Natural killer cell (primary cell): ENCODE results near the gene FNBP1L. TPM values are rescaled to one million over a fixed set of nuclear protein-coding genes. Genes with fewer than 3 reads are reported as not detected.

Source experiments
- ATAC-seq, 3 donors: fragments of 150-1000 bp in 2 of 3; fragments of 200-7000 bp in 1 of 3; cut with Tn5 transposase; 1 replicate in 1 of 3; 2 replicates in 2 of 3; pipeline ENCODE4 v1.10.0; 2021; ENCODE audit warnings: mild to moderate bottlenecking in 2 of 3, moderate library complexity in 2 of 3
- DNase-seq, 2 donors: peaks; one replicate each; pipeline versions ENCODE4 v3.0.0 to v3.0.0-alpha.2; 2013 to 2021; ENCODE audit warnings: mixed read lengths in 1 of 2
- H3K27ac ChIP-seq: one replicate; pipeline ENCODE4 v1.5.1; 2013; ENCODE audit warnings: mild to moderate bottlenecking, low read length
- H3K27me3 ChIP-seq: one replicate; pipeline ENCODE4 v1.6.1; 2013; ENCODE audit warnings: low read length; ENCODE audit not compliant: control insufficient read depth, insufficient read depth
- H3K36me3 ChIP-seq: one replicate; pipeline ENCODE4 v1.6.1; 2013; ENCODE audit warnings: low read length; ENCODE audit not compliant: control insufficient read depth, insufficient read depth
- H3K4me1 ChIP-seq: one replicate; pipeline ENCODE4 v1.6.1; 2013; ENCODE audit warnings: low read length; ENCODE audit not compliant: control insufficient read depth, insufficient read depth
- H3K4me3 ChIP-seq: one replicate; pipeline ENCODE4 v1.5.1; 2013; ENCODE audit warnings: low read length
- H3K9me3 ChIP-seq: one replicate; pipeline ENCODE4 v1.6.1; 2013; ENCODE audit warnings: low read length; ENCODE audit not compliant: control insufficient read depth, insufficient read depth
- H3K27ac Mint-ChIP-seq, 2 donors: one replicate each; pipeline ENCODE4 v1.8.0; 2022; ENCODE audit warnings: mild to moderate bottlenecking in 2 of 2, mixed read lengths in 2 of 2, moderate library complexity in 1 of 2
- H3K27me3 Mint-ChIP-seq, 2 donors: one replicate each; pipeline ENCODE4 v1.8.0; 2022; ENCODE audit warnings: low read depth in 2 of 2, mixed read lengths in 2 of 2
- H3K36me3 Mint-ChIP-seq: one replicate; pipeline ENCODE4 v1.8.0; 2022; ENCODE audit warnings: mixed read lengths
- H3K4me1 Mint-ChIP-seq, 2 donors: one replicate each; pipeline ENCODE4 v1.8.0; 2022; ENCODE audit warnings: mixed read lengths in 2 of 2
- H3K4me3 Mint-ChIP-seq: one replicate; pipeline ENCODE4 v1.8.0; 2022; ENCODE audit warnings: mild to moderate bottlenecking, moderate library complexity, mixed read lengths
- H3K9me3 Mint-ChIP-seq, 2 donors: one replicate each; pipeline ENCODE4 v1.8.0; 2022; ENCODE audit warnings: mixed read lengths in 2 of 2
- CTCF ChIP-seq: fragments of 200-600 bp; IDR thresholded peaks from one replicate; pipeline ENCODE4 v1.8.0; 2022; ENCODE audit warnings: antibody characterized with exemption
- WGBS: methylation state at CpG from one replicate; pipeline ENCODE4 v1.1.7; 2013; ENCODE audit warnings: missing lambda C conversion rate; ENCODE audit not compliant: insufficient coverage; 5-methylcytosine and 5-hydroxymethylcytosine counted together
- intact Hi-C: fragments of 100-400 bp; cut with micrococcal nuclease; formaldehyde crosslinking; loops from one replicate; pipeline ENCODE4 v1.14.2; 2022
- total RNA-seq, 4 donors: library from RNA; stranded (reverse); fragments of 120-200 nt in 1 of 4; gene quantifications; one replicate each; pipeline versions ENCODE4 v1.2.3 to v1.2.4, GENCODE V29; 2013 to 2022

The FNBP1L gene
- total RNA-seq, 3 donors from 2014 or later (not counting 1 experiment from before 2014, with no cell fraction given): 0.33 to 6.7 (median 0.84) TPM

DNA sequence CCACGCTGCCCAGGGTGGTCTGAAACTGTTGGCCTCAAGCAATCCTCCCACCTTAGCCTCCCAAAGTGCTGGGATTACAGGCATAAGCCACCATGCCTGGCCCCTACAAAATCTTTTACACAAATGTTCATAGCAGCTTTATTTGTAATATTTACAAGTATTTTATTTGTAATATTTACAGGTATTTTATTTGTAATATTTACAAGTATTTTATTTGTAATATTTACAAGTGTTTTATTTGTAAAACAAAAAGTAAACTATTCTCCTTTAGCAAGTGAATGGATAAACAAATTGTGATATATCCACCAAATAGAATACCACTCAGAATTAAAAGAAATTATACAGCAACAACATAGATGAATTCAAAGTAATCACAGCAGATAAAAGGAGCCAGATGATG lies 11.4 kb upstream of the FNBP1L start:
- ATAC-seq (no peak), DNase-seq (no peak)
- no peak for TF ChIP-seq CTCF
- intact Hi-C loops: loop anchor here (10.0 kb wide), 1 partner anchor 408 kb away; no protein-coding TSS in a partner anchor
- H3K27ac Mint-ChIP-seq: no peak overlapping the region
- H3K36me3 Mint-ChIP-seq: no peaks in the 10 kb centered on the region
- Histone ChIP-seq H3K36me3 (no peaks in the 10 kb centered on the region), H3K9me3 (no peaks in the 10 kb centered on the region), H3K4me3 (no peak overlapping the region), H3K4me1 (no peaks in the 10 kb centered on the region), H3K27ac (no peak overlapping the region), H3K27me3 (peaks cover 8% of the 10 kb centered on the region)
- H3K4me3 Mint-ChIP-seq: no peak overlapping the region
- peaks cover 7 to 26% of the 10 kb centered on the region in 2 donors for H3K27me3 Mint-ChIP-seq
- no peaks in the 10 kb centered on the region for H3K9me3 Mint-ChIP-seq
- H3K4me1 Mint-ChIP-seq: no peaks in the 10 kb centered on the region
- 100% methylated on average over 1 of the region's 1 CpG for WGBS

GRCh38 chr1:93437976-93438605 lies 9.8 kb upstream of the FNBP1L start:
- Mint-ChIP-seq H3K9me3 (no peaks in the 10 kb centered on the region), H3K4me3 (no peak overlapping the region), H3K4me1 (no peaks in the 10 kb centered on the region), H3K27ac (no peak overlapping the region), H3K27me3 (peaks cover 7 to 26% of the 10 kb centered on the region in 2 donors), H3K36me3 (no peaks in the 10 kb centered on the region)
- peak; percentile 50 for TF ChIP-seq CTCF
- peaks cover 6% of the 10 kb centered on the region for H3K27me3 ChIP-seq
- intact Hi-C loops: loop anchor here (10.0 kb wide), 1 partner anchor 407 kb away; no protein-coding TSS in a partner anchor
- no peak overlapping the region for H3K27ac ChIP-seq
- peak in 2 of 3 donors; percentile 51 to 52 for ATAC-seq
- no peaks in the 10 kb centered on the region for H3K36me3 ChIP-seq
- DNase-seq: peak in 1 of 2 donors; percentile 63
- H3K9me3 ChIP-seq: no peaks in the 10 kb centered on the region
- no peak overlapping the region for H3K4me3 ChIP-seq
- H3K4me1 ChIP-seq: no peaks in the 10 kb centered on the region
- 65% methylated on average over 4 of the region's 4 CpGs for WGBS

GRCh38 chr1:93438716-93439115 lies 9.2 kb upstream of the FNBP1L start:
- no peak for TF ChIP-seq CTCF
- H3K4me3 Mint-ChIP-seq: no peak overlapping the region
- DNase-seq (no peak), ATAC-seq (no peak)
- no peaks in the 10 kb centered on the region for H3K9me3 Mint-ChIP-seq
- intact Hi-C loops: loop anchor here (10.0 kb wide), 1 partner anchor 406 kb away; no protein-coding TSS in a partner anchor
- H3K27ac Mint-ChIP-seq: no peak overlapping the region
- H3K4me1 Mint-ChIP-seq: no peaks in the 10 kb centered on the region
- no peak overlapping the region for H3K4me3 ChIP-seq
- no peaks in the 10 kb centered on the region for H3K36me3 ChIP-seq
- no peak overlapping the region for H3K27ac ChIP-seq
- H3K36me3 Mint-ChIP-seq: no peaks in the 10 kb centered on the region
- H3K9me3 ChIP-seq: no peaks in the 10 kb centered on the region
- no CpG with 5 or more reads among the region's 3 CpGs for WGBS
- no peaks in the 10 kb centered on the region for H3K4me1 ChIP-seq
- peaks cover 10 to 33% of the 10 kb centered on the region in 2 donors for H3K27me3 Mint-ChIP-seq
- H3K27me3 ChIP-seq: peaks cover 6% of the 10 kb centered on the region
